GM12878 (cell line): ENCODE results near the gene RBX1.

Source experiments
- CHD4 ChIP-seq: fragments of 200-600 bp; sonication (generic); IDR thresholded peaks from 2 replicates; pipeline ENCODE4 v1.6.1; 2016; ENCODE audit warnings: mild to moderate bottlenecking
- CREB1 ChIP-seq: IDR thresholded peaks from 2 replicates; pipeline ENCODE4 v1.6.1; 2012; ENCODE audit warnings: low read depth, mild to moderate bottlenecking, inconsistent platforms
- CTCF ChIP-seq, 3 experiments: IDR thresholded peaks in 2 of 3; conservative IDR thresholded peaks in 1 of 3; 2 replicates each; pipeline ENCODE4 v1.5.1; 2011; ENCODE audit warnings: low read depth in 3 of 3, low read length in 3 of 3, mild to moderate bottlenecking in 3 of 3, control low read depth in 2 of 3, moderate library complexity in 2 of 3, inconsistent platforms in 1 of 3, mixed read lengths in 1 of 3; ENCODE audit not compliant: control insufficient read depth in 2 of 3, insufficient read depth in 1 of 3; ENCODE audit errors: extremely low read depth in 1 of 3
- EP300 ChIP-seq, 2 experiments: fragments of 150-350 bp in 1 of 2; IDR thresholded peaks; 2 replicates each; pipeline ENCODE4 v1.6.1; 2011 to 2012; ENCODE audit warnings: low read depth in 2 of 2, low read length in 2 of 2, borderline replicate concordance in 1 of 2, improper control_type of control experiment in 1 of 2, inconsistent platforms in 1 of 2; ENCODE audit not compliant: control insufficient read depth in 1 of 2
- MEF2B ChIP-seq: fragments of 450-650 bp; IDR thresholded peaks from 2 replicates; pipeline ENCODE4 v1.6.1; 2018; ENCODE audit warnings: mild to moderate bottlenecking, moderate library complexity; ENCODE audit not compliant: partially characterized antibody, poor library complexity, severe bottlenecking
- MXI1 ChIP-seq: fragments of 150-350 bp; IDR thresholded peaks from 2 replicates; pipeline ENCODE4 v1.6.1; 2011; ENCODE audit warnings: low read depth, mild to moderate bottlenecking, inconsistent platforms, low read length, improper control_type of control experiment
- POLR2A ChIP-seq: IDR thresholded peaks from 2 replicates; pipeline ENCODE4 v1.6.1; 2011; ENCODE audit warnings: low read depth, mild to moderate bottlenecking, low read length
- TCF12 ChIP-seq: IDR thresholded peaks from 2 replicates; pipeline ENCODE4 v1.6.1; 2011; ENCODE audit warnings: low read depth, mild to moderate bottlenecking, low read length
- ZNF207 ChIP-seq: fragments of 450-650 bp; IDR thresholded peaks from 2 replicates; pipeline ENCODE4 v1.6.1; 2014; ENCODE audit warnings: antibody characterized with exemption, mild to moderate bottlenecking, borderline replicate concordance
- TF ChIP-seq, protein P1 (sequence below): fragments of 450-650 bp; IDR thresholded peaks from 2 replicates; pipeline ENCODE4 v1.6.1; 2017; ENCODE audit warnings: low read depth, mild to moderate bottlenecking, moderate library complexity

DNA sequence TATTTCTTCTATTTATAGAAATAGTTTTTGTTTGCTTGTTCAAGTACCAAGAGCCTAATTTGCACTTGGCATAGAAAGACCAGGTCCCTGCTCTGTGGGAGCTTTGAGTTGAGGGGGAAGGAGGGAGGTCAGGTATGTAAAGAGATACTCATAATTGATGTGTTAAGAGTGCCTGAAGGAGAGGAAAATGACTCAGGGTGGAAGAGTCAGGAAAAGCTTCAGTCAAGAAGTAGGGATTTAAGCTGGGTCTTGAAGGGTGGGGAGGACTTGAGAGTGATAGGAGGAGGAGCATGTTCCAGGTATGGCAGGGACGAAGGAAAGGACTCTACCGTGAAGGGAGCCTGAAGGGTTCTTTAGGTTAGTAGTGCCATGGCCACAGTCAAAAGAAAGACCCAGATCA lies 9.0 kb downstream of the RBX1 start:
- TF ChIP-seq MXI1 (no peak), POLR2A (no peak), EP300 (IDR thresholded peaks at IDR 0.05; ENCODE audit: borderline replicate concordance in 1 of 2, control insufficient read depth in 1 of 2, low read depth in 2 of 2, low read length in 2 of 2) (no peak), CREB1 (no peak), CHD4 (no peak), CTCF (IDR thresholded peaks at IDR 0.05 in 2 of 3, conservative IDR thresholded peaks at IDR 0.05 in 1 of 3; ENCODE audit: control insufficient read depth in 2 of 3, extremely low read depth in 1 of 3, insufficient read depth in 1 of 3, low read depth in 3 of 3, low read length in 3 of 3) (no peak), MEF2B (no peak), TCF12 (no peak), ZNF207 (no peak)
- TF ChIP-seq, protein P1, sequence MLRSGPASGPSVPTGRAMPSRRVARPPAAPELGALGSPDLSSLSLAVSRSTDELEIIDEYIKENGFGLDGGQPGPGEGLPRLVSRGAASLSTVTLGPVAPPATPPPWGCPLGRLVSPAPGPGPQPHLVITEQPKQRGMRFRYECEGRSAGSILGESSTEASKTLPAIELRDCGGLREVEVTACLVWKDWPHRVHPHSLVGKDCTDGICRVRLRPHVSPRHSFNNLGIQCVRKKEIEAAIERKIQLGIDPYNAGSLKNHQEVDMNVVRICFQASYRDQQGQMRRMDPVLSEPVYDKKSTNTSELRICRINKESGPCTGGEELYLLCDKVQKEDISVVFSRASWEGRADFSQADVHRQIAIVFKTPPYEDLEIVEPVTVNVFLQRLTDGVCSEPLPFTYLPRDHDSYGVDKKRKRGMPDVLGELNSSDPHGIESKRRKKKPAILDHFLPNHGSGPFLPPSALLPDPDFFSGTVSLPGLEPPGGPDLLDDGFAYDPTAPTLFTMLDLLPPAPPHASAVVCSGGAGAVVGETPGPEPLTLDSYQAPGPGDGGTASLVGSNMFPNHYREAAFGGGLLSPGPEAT = no peak
